Activated T-cell treated with anti-CD3 and anti-CD28 coated beads for 4 hours (primary cell): ENCODE data around the gene COA5.

Source experiments
- DNase-seq: peaks from one replicate; pipeline ENCODE4 v3.0.0-alpha.2; 2020

Gene COA5, protein sequence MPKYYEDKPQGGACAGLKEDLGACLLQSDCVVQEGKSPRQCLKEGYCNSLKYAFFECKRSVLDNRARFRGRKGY

DNA sequence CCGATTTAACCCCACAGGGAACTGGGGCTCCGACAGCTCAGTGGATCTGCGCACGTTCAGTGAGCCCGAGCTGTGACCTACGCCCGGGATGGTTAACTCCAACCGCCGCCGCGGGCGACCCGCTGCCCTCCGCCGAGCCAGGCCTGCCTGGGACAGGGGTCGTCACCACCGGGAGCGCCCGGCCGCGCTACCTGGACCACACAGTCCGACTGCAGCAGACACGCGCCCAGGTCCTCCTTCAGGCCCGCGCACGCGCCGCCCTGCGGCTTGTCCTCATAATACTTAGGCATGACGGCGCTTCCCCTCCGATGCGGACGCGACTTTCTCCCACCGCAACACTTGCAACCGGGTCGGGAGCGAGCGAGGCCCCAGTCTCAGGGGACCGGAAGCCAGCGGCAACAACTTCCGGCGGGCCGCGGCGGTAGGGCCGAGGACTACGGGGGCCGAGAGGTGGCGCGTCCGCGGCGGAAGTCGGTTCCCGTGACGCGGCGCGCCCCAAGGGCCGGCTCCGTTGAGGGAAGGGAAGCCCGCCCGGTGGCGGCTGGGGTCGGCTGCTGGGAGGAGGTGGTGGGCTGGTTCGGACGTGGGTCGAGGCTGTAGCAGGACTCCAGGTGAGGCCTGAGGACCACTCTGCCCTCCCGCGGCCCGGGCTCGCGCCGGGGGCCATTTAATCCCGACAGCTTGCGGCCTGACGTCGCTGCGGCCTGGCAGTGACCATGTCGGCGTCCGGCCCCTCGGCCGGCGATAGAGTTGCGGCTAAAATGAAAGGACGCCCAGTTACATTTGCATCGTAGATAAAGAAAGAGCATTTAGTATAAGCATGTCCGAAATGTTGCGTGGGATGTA is at the start of gene COA5, which contains the start of gene UNC50:
TSS of gene COA5 (minus strand) at position 397 of the 846 bp plus-strand sequence. CDS start at position 290, 107 bp downstream.
TSS of gene UNC50 (plus strand) at position 474 of the 846 bp plus-strand sequence. CDS start 1,171 bp downstream, outside the sequence.
- DNase-seq, result peak; percentile 82

DNA sequence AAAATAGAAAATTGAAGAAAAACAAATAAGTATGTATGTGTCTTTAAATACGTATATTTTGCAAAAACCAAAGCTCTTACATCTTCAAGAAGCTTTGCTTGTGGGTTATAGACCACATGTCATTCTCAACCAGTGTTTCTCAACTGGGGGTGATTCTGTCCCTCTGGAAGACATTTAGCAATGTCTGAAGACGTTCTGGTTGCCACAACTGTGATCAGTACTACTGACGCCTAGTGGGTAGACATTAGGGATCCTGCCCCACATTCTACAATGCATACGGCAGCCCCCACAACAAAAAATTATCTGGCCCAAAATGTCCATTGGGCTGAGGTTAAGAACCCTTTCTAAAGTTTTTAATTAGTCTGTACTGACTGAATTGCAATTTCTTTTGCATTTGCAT is 48.5 kb upstream of the COA5 start:
- no peak for DNase-seq

DNA sequence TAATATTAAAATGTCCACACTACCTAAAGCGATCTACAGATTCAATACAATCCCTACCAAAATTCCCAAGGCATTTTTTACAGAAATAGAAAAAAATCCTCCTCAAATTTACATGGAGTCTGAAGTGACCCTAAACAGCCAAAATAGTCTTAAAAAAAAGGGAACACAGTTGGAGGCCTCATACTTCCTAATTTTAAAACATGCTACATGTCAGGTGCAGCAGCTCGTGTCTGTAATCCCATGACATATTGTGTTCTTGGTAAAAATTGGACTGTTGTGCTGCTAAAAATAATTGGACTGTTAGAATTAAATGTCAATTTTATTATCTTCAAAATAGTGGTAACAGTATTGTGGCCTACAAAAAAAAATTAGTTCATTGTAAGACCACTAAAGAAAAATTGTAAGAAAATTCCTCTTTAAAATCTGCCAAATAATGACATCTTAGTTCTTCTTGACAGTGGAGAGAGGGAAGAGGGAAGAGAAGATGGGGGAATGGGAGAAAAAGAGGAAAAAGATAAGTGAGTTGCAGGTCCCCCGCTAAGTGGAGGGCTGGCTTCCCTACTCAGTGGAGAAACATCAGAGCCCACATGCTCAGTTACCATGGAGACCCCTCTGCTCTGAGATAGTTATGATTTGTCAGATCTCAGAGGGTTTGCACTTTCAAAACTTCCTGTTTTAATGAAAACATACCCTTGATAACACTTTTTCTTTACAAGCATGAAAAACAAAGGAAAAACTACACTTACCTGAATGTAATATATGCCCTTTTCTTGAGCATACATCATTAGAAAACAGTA is 46.6 kb upstream of the COA5 start:
- DNase-seq, result no peak

DNA sequence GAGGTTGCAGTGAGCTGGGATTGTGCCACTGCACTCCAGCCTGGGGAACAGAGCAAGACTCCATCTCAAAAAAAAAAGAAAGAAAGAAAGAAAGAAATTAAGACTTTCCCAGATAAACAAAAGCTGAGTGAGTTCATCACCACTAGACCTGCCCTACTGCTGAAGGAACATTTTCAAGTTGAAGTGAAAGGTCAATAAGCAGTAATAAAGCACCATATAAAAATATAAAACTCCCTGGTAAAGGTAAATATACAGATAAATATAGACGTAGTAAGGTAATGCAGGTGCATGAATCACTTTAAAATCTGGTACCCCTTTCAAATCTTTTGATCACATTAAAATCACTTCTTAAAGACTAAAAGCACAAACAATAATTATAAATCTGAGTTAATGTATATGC is 42.7 kb upstream of the COA5 start:
- DNase-seq, result no peak

GRCh38 chr2:98649992-98650375 is 41.7 kb upstream of the COA5 start:
- DNase-seq, result no peak

DNA sequence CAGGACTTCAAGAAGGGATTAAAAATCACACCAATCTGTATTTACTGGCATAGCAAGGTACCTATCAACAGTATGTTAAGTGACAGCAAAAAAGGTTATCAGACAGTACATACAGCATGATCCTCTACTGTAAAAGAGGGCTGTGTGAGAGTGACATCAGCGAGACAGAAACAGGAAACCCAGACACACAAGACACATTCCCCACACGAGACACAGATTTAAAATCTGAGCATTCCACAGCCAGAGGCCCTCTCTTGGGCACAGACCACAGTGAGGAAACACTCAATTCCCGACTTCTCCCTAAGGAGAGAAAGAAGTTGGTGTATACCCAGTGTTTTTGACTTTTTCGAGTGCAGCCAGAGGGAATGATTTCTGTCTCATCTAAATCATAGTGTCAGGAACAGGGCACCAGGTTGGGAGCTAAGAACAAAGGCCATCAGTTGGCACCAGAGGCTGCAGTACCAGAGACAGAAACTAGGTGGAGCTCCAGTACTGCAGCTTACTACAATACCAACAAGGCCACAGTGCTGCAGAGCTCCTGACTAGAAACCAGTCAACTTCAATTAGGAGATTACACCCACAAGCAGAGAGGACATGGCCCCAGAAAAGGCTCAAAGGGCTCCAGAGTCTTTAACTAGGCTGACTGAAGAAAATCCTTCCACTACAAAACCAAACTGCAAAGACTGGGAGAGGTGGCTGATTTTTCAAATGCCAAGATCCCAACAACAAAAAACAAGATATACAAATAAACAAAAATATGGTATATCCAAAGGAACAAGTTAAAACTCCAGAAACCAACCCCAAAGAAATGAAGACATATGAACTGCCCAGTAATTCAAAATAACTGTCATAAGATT is 41.1 kb upstream of the COA5 start:
- peak; percentile 80 for DNase-seq

GRCh38 chr2:98648451-98648850 is 40.1 kb upstream of the COA5 start:
- DNase-seq, result no peak

GRCh38 chr2:98647636-98648035 is 39.3 kb upstream of the COA5 start:
- DNase-seq, result no peak

DNA sequence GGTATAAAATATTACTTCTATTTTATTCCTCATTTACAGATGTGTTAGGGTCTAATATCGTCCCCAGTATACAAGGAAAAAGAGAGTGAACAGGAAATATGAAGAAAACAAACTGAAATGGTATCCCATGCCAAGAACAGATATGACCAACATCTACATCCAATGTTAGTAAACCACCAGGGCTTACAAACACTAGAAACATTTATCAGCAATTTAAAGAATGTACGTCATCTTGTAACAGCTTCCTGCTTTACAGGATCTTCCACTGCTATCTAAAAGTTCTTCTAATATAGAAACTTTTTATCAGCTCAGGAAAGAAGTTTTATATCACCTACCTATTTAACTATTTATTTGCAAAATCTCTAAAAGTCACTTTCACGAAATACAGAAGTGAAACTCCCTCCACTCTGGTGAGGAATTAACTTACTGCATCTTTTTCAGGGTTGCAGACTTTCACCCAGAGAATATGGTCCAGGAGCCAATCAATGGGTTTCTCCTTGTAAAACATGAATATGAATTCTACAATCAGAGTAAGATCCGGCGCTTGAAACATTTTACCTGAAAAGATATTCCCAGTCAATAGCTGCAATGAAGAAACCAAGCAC is 35.3 kb upstream of the COA5 start:
- DNase-seq, result no peak

DNA sequence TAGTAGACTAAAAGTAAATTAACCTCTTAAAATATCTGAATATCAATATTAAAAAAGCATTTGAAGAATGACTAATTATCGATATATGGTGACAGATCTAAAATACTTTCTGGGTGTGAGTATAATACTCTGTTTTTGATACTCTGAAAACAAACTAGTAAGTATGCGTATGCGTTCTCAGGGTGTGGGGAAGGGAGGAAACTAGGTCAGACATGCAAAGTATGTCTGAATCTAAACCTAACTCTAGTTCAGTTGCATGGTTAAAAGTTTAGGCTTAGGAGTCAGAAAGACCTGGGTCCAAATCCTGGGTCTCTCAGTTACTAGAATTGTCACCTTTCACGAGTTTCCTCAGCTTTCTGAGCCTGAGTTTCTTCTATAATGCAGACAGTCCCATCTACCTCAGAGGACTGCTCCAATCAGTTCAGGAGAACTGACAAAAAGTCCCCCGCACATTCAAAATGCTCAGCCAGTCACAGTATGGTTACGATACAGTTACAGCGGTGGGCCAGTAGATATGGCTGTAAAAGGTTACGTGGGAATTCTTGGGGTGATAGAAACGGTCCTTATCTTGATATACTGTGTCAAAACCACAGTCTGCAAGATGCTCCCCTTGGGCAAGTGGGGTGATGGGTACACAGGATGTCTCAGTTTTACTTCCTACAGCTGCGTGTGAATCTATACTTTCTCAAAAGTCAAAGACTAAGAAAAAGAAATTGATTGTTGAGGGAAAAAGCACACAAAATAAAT is 29.3 kb upstream of the COA5 start:
- peak; percentile 18 for DNase-seq

- peak; percentile 25 for DNase-seq
These were observed 26.2 kb upstream of the COA5 start for GRCh38 chr2:98634406-98635092.

- no peak for DNase-seq
These were observed 24.0 kb upstream of the COA5 start for GRCh38 chr2:98632351-98632750.

- DNase-seq, result no peak
These were observed 15.3 kb upstream of the COA5 start for GRCh38 chr2:98623657-98624056.

- DNase-seq, result no peak
These were observed 8.8 kb upstream of the COA5 start for GRCh38 chr2:98617149-98617548.

DNA sequence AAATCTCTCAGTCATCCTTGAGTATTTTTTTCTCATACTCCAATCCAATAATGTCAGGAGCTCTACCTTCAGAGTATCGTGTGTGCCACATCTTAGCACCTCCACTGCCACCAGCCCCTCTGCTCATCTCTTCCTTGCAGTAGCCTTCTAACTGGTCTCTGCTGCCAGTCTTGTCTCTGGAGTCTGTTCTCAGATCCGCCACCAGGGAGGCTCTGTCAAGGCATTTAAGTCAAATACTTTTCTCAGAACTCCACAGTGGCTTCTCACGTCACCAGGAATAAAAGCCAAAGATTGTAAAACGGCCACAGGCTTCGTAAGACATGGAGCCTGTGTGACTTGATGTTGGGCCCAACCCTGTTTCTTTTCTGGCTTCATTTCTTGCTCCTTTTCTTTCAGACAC is 7.2 kb upstream of the COA5 start:
- no peak for DNase-seq

DNA sequence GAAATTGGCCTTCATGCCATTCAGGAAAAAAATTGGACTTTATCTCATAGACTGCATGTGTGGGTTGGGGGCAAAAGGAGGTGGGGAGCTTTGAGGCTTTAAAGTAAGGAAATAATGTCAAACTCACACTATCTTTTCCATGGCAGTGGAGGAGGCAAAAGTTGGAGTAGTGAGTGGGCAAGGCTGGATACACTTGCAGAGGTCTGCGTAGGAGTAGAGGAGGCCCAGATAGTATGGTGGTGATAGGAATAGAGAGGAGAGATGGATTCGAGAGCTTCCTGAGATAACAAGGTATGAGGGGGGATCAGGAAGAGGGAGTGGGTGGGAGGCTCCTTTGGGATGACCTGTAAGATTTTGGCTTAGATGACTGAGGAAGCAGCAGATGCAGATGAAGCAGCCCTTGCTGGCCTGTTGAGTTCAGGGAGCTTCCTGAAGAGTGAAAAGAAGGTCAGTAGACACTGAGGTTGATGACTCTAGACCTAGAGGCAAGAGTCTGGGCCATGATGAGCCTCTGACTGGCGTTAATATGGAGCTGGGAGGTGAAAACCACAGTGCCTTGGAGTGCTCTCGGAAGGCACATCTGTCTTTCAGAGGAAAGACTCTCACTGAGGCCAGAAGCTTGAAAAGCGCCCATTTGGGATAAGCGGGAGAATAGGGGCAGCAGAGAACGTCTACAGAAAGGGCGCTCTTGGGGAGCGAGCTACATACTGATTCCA is 5.9 kb upstream of the COA5 start:
- no peak for DNase-seq

DNA sequence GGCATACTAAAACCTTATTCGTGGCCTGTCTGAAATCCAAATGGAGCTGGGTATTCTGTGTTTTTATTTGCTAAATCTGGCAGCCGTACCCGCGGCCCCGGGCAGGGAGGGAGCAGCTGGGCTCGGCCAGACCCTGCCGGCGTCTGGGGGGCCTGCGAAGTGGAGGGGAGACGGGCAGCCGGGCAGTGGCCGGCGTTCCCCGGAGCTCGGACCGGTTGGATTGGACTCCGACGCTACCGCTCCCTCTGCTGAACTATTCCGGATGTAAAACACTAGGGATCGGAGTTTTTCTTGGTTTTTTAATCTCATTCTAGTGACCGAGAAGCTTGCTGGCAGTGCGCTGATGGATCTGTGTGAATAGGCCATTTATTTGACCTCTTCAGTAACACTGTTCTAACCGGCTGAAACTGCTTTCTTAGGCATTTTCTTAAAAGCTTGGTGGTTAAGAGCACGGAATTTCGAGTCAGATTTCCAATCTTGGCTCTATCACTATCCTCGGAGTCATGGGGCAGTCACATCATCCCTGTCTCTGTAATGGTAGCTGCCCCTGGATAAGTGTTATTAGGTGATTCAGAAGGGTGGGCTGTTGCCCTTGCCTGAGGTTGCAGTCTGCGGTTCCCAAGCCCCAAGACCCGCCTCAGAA is 771 bp upstream of the COA5 start:
- no peak for DNase-seq

GRCh38 chr2:98607741-98608115 is 584 bp downstream of the COA5 start:
- no peak for DNase-seq

DNA sequence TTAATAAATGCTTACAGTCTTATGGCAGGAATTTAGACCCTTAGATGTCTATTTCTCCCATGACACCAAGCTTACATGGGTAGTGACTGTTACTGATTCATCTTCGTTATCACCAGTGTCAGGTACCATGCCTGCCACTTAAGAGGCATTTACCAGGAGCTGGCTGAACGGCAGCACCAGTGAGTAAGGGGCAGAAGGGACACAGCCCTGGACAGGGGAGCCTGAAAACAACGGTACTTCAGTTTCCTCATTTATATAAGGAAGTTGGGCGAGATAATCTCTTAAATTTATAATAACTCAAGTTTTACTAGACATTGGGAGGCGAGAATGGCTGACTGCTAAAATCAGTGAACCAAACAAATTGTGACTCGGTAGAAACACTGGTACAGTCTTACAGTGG is 1.2 kb downstream of the COA5 start:
- no peak for DNase-seq

- DNase-seq, result no peak
These were observed 1.9 kb downstream of the COA5 start for GRCh38 chr2:98606431-98606830.
